ENCODE results near the gene HEMK1. TPM values are rescaled to one million over a fixed set of nuclear protein-coding genes. Genes with fewer than 3 reads are reported as not detected.

The HEMK1 gene
- total and polyA plus RNA-seq, 4 donors = 3.7 to 9.5 (median 8.9) TPM

DNA sequence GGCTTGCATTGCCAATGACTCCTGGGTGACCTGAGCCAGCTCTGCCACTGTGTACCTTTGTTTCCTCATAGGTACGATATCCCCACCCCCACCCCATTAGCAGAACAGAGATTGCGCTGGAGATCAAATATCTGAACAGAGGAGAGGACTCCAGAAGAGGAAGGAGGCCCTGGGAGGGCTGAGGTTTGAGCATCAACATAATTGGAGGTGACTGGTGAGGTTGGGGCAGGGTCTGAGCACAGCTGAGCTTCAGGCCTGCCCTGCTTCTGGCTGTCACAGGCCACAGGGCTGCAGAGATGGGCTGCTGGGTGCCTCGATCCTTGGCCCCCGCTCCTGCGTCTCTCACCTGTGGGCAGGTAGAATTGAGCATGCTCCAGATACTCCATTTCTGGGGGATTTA, 44.6 kb upstream of the HEMK1 start:
- no peak for DNase-seq (ENCODE audit: low spot score)
- Histone ChIP-seq H3K36me3 (ENCODE audit: control insufficient read depth in 4 of 4, insufficient read depth in 3 of 4, low read depth in 1 of 4, low read length in 3 of 4) (no peaks in the 10 kb centered on the region), H3K9me3 (ENCODE audit: control insufficient read depth in 4 of 4, low read length in 3 of 4) (no peaks in the 10 kb centered on the region), H3K4me1 (ENCODE audit: control insufficient read depth in 4 of 4, insufficient read depth in 4 of 4, low read length in 3 of 4) (no peaks in the 10 kb centered on the region), H3K27ac (ENCODE audit: low read depth in 1 of 2, low read length in 2 of 2) (no peak overlapping the region), H3K27me3 (ENCODE audit: control insufficient read depth in 4 of 4, insufficient read depth in 4 of 4, low read length in 3 of 4) (no peaks in the 10 kb centered on the region), H3K4me3 (ENCODE audit: low read depth in 1 of 3, low read length in 3 of 3) (no peak overlapping the region), H3K9ac (ENCODE audit: low read depth in 1 of 2, low read length in 2 of 2) (no peak overlapping the region)
- TF ChIP-seq FOXA1 (IDR thresholded peaks at IDR 0.05) (no peak), EGR1 (IDR thresholded peaks at IDR 0.05; ENCODE audit: low read depth in 2 of 2) (no peak), SP1 (IDR thresholded peaks at IDR 0.05) (no peak), HNF4A (conservative IDR thresholded peaks at IDR 0.05) (no peak), RAD21 (IDR thresholded peaks at IDR 0.05) (no peak)
- TF ChIP-seq, protein P1, sequence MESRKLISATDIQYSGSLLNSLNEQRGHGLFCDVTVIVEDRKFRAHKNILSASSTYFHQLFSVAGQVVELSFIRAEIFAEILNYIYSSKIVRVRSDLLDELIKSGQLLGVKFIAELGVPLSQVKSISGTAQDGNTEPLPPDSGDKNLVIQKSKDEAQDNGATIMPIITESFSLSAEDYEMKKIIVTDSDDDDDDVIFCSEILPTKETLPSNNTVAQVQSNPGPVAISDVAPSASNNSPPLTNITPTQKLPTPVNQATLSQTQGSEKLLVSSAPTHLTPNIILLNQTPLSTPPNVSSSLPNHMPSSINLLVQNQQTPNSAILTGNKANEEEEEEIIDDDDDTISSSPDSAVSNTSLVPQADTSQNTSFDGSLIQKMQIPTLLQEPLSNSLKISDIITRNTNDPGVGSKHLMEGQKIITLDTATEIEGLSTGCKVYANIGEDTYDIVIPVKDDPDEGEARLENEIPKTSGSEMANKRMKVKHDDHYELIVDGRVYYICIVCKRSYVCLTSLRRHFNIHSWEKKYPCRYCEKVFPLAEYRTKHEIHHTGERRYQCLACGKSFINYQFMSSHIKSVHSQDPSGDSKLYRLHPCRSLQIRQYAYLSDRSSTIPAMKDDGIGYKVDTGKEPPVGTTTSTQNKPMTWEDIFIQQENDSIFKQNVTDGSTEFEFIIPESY (IDR thresholded peaks at IDR 0.05) = no peak
- 82% methylated on average over 5 of the region's 5 CpGs for WGBS

- no peak for DNase-seq (ENCODE audit: low spot score)
- Histone ChIP-seq H3K4me1 (ENCODE audit: control insufficient read depth in 4 of 4, insufficient read depth in 4 of 4, low read length in 3 of 4) (no peaks in the 10 kb centered on the region), H3K27ac (ENCODE audit: low read depth in 1 of 2, low read length in 2 of 2) (no peak overlapping the region), H3K27me3 (ENCODE audit: control insufficient read depth in 4 of 4, insufficient read depth in 4 of 4, low read length in 3 of 4) (no peaks in the 10 kb centered on the region), H3K9ac (ENCODE audit: low read depth in 1 of 2, low read length in 2 of 2) (no peak overlapping the region), H3K4me3 (ENCODE audit: low read depth in 1 of 3, low read length in 3 of 3) (no peak overlapping the region), H3K9me3 (ENCODE audit: control insufficient read depth in 4 of 4, low read length in 3 of 4) (no peaks in the 10 kb centered on the region), H3K36me3 (ENCODE audit: control insufficient read depth in 4 of 4, insufficient read depth in 3 of 4, low read depth in 1 of 4, low read length in 3 of 4) (no peaks in the 10 kb centered on the region)
- no peak for TF ChIP-seq HNF4G (IDR thresholded peaks at IDR 0.05)
- no peak for TF ChIP-seq TAF1 (conservative IDR thresholded peaks at IDR 0.05)
- no peak for TF ChIP-seq JUND (IDR thresholded peaks at IDR 0.05)
- no peak for TF ChIP-seq RXRA (IDR thresholded peaks at IDR 0.05)
- TF ChIP-seq YY1 (IDR thresholded peaks at IDR 0.05) = no peak
- TF ChIP-seq, protein P1 (IDR thresholded peaks at IDR 0.05) = no peak
- no peak for TF ChIP-seq CTCF (IDR thresholded peaks at IDR 0.05; ENCODE audit: low read depth, low read length, missing input control)
- no peak for TF ChIP-seq FOXA1 (IDR thresholded peaks at IDR 0.05)
- no peak for TF ChIP-seq RAD21 (IDR thresholded peaks at IDR 0.05)
- TF ChIP-seq SP1 (IDR thresholded peaks at IDR 0.05) = no peak
- no peak for TF ChIP-seq FOXA2 (IDR thresholded peaks at IDR 0.05)
- TF ChIP-seq, protein P2, sequence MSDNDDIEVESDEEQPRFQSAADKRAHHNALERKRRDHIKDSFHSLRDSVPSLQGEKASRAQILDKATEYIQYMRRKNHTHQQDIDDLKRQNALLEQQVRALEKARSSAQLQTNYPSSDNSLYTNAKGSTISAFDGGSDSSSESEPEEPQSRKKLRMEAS (IDR thresholded peaks at IDR 0.05) = no peak
- TF ChIP-seq HNF4A (conservative IDR thresholded peaks at IDR 0.05) = no peak
- TF ChIP-seq NR2F2 (IDR thresholded peaks at IDR 0.05) = no peak
- TF ChIP-seq, protein P3, sequence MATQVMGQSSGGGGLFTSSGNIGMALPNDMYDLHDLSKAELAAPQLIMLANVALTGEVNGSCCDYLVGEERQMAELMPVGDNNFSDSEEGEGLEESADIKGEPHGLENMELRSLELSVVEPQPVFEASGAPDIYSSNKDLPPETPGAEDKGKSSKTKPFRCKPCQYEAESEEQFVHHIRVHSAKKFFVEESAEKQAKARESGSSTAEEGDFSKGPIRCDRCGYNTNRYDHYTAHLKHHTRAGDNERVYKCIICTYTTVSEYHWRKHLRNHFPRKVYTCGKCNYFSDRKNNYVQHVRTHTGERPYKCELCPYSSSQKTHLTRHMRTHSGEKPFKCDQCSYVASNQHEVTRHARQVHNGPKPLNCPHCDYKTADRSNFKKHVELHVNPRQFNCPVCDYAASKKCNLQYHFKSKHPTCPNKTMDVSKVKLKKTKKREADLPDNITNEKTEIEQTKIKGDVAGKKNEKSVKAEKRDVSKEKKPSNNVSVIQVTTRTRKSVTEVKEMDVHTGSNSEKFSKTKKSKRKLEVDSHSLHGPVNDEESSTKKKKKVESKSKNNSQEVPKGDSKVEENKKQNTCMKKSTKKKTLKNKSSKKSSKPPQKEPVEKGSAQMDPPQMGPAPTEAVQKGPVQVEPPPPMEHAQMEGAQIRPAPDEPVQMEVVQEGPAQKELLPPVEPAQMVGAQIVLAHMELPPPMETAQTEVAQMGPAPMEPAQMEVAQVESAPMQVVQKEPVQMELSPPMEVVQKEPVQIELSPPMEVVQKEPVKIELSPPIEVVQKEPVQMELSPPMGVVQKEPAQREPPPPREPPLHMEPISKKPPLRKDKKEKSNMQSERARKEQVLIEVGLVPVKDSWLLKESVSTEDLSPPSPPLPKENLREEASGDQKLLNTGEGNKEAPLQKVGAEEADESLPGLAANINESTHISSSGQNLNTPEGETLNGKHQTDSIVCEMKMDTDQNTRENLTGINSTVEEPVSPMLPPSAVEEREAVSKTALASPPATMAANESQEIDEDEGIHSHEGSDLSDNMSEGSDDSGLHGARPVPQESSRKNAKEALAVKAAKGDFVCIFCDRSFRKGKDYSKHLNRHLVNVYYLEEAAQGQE (IDR thresholded peaks at IDR 0.05) = no peak
- no peak for TF ChIP-seq GABPA (IDR thresholded peaks at IDR 0.05 in 1 of 2, conservative IDR thresholded peaks at IDR 0.05 in 1 of 2)
- WGBS = 77% methylated on average over 9 of the region's 9 CpGs
Observed at GRCh38 chr3:50525191-50525910, 44.0 kb upstream of the HEMK1 start.

All from liver (tissue), 9 donors.